ENCODE data around the gene RSU1. TPM values are rescaled to one million over a fixed set of nuclear protein-coding genes. Genes with fewer than 3 reads are reported as not detected.

RSU1 gene
- total and polyA plus RNA-seq, 2 of the 13 experiments (the other 11 are each of a cell fraction or from before 2014, with no cell fraction given): 32.3 to 35.1 TPM

DNA sequence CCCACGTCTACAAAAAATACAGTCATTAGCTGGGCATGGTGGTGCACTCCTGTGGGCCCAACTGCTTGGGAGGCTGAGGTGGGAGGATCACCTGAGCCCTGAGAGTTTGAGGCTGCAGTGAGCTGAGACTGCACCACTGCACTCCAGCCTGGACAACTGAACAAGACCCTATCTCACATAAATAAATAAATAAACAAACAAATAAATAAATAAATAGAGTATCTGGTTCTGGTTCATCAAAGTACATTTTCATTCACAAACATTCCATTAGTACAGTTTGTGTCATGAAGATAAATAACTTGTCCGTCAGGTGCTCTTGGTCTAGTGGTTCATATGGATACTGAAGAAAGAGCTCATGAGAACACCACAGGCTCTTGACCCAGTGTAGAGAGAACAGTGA is 96.4 kb downstream of the RSU1 start:
- CTCF ChIA-PET (ENCODE audit: low intra/inter-chr PET ratio, low total read pairs): no interaction called here
- WGBS (ENCODE audit: low lambda C conversion rate): 95% methylated on average over 2 of the region's 2 CpGs
- ATAC-seq (no peak), DNase-seq (ENCODE audit: low spot score) (no peak), FAIRE-seq (no peak)
- no peak overlapping the region for H2AFZ ChIP-seq (ENCODE audit: low read length)
- H4K20me1 ChIP-seq (ENCODE audit: insufficient read depth, low read length): no peaks in the 10 kb centered on the region
- TF ChIP-seq ZNF788 (CRISPR knock-in tag; IDR thresholded peaks at IDR 0.05; ENCODE audit: borderline replicate concordance) (no peak), ZNF430 (CRISPR knock-in tag; IDR thresholded peaks at IDR 0.05) (no peak), KAT2B (IDR thresholded peaks at IDR 0.05; ENCODE audit: borderline replicate concordance, low read depth, low read length) (no peak)
- no peaks in the 10 kb centered on the region for H3K4me1 ChIP-seq (ENCODE audit: insufficient read depth, low read length)
- H3K79me2 ChIP-seq (ENCODE audit: insufficient read depth, low read length): no peaks in the 10 kb centered on the region
- BruUV-seq (replicated peaks): no TSS peak
- H3K27me3 ChIP-seq (ENCODE audit: control insufficient read depth in 1 of 2, insufficient read depth in 2 of 2, low read length in 2 of 2): no peaks in the 10 kb centered on the region
- no peak overlapping the region for H3K4me3 ChIP-seq (replicated peaks in 1 of 3; ENCODE audit: insufficient read depth in 1 of 3, low read depth in 2 of 3, low read length in 3 of 3)
- no peak overlapping the region for H3K4me2 ChIP-seq (ENCODE audit: low read depth, low read length)
- POLR2A ChIA-PET: no interaction called here
- no peak overlapping the region for H3K27ac ChIP-seq (ENCODE audit: extremely low read length, insufficient read depth, low read length)
- no peak overlapping the region for H3K9ac ChIP-seq (ENCODE audit: insufficient read depth, low read depth, low read length)
- intact Hi-C loops (cut with micrococcal nuclease; ENCODE audit: unreplicated experiment): no loop called here
- no peaks in the 10 kb centered on the region for H3K36me3 ChIP-seq (replicated peaks in 1 of 2; ENCODE audit: control insufficient read depth in 1 of 2, insufficient read depth in 2 of 2, low read length in 2 of 2)
- H3K9me3 ChIP-seq (ENCODE audit: low read length): no peaks in the 10 kb centered on the region
- in situ Hi-C loops (cut with HindIII; ENCODE audit: extremely low pct_ligation_motif_present, low pct_unique_long_range_greater_than_20kb): no loop called here

DNA sequence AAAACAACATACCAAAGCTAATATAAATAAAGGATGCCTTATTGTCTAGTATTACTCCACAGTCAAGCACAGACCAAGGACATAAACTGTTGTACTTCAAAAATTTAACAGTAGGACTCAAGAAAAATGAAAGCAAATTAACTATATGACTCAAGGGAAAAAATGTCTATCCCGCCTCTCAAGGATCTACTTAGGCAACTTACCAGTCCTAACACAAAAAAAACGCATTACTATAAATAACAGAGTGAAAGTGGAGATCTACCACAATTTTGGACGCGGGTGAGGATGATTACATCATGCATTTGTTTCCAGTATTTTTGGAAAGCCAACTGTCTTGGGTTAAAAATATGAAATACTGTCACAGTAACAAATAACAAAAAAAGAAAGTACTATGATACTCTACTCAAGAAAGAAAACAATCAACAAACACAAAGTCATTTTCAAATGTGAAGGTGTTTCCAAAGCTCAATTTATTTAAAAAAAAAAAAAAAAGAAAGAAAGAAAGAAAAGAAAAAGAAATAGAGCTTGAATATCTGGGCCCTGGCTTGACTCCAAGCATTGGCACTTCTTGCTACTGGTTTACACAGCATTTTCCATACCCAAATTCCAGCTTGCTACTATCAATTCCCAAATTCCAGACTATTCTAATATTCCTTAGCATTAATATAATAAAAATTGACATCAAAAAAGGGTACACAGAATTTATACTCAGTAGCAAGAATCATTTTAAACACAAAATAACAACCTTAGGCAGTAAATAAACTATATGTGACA is 99.4 kb downstream of the RSU1 start:
- Histone ChIP-seq H3K36me3 (replicated peaks in 1 of 2; ENCODE audit: control insufficient read depth in 1 of 2, insufficient read depth in 2 of 2, low read length in 2 of 2) (no peaks in the 10 kb centered on the region), H3K27ac (ENCODE audit: extremely low read length, insufficient read depth, low read length) (no peak overlapping the region), H3K4me1 (ENCODE audit: insufficient read depth, low read length) (no peaks in the 10 kb centered on the region), H3K9ac (ENCODE audit: insufficient read depth, low read depth, low read length) (no peak overlapping the region), H2AFZ (ENCODE audit: low read length) (no peak overlapping the region), H3K4me3 (replicated peaks in 1 of 3; ENCODE audit: insufficient read depth in 1 of 3, low read depth in 2 of 3, low read length in 3 of 3) (no peak overlapping the region), H3K27me3 (ENCODE audit: control insufficient read depth in 1 of 2, insufficient read depth in 2 of 2, low read length in 2 of 2) (no peaks in the 10 kb centered on the region), H3K79me2 (ENCODE audit: insufficient read depth, low read length) (no peaks in the 10 kb centered on the region), H4K20me1 (ENCODE audit: insufficient read depth, low read length) (no peaks in the 10 kb centered on the region), H3K4me2 (ENCODE audit: low read depth, low read length) (no peak overlapping the region), H3K9me3 (ENCODE audit: low read length) (peaks cover 19% of the 10 kb centered on the region)
- no peak for DNase-seq (ENCODE audit: low spot score)
- intact Hi-C loops (cut with micrococcal nuclease; ENCODE audit: unreplicated experiment): no loop called here
- in situ Hi-C loops (cut with HindIII; ENCODE audit: extremely low pct_ligation_motif_present, low pct_unique_long_range_greater_than_20kb): no loop called here
- FAIRE-seq: no peak
- TF ChIP-seq ZNF747 (CRISPR knock-in tag; IDR thresholded peaks at IDR 0.05; ENCODE audit: borderline replicate concordance) (no peak), ATF7 (IDR thresholded peaks at IDR 0.05) (peak; percentile 48), ATF7 (CRISPR knock-in tag; IDR thresholded peaks at IDR 0.05) (no peak)
- ChIA-PET POLR2A (no interaction called here), CTCF (ENCODE audit: low intra/inter-chr PET ratio, low total read pairs) (no interaction called here)
- BruUV-seq (replicated peaks): no TSS peak
- ATAC-seq: no peak
- WGBS (ENCODE audit: low lambda C conversion rate): 95% methylated on average over 4 of the region's 4 CpGs

Measured in HepG2 (cell line).